K562 (cell line): ENCODE results near the gene PSMC2. TPM values are rescaled to one million over a fixed set of nuclear protein-coding genes. Genes with fewer than 3 reads are reported as not detected.

Experiments
- ATAC-seq: fragments of 200-7000 bp; cut with Tn5 transposase; 3 replicates; pipeline ENCODE4 v1.9.1; 2020; ENCODE audit warnings: moderate library complexity
- BruUV-seq: library from RNA; stranded (reverse); fragments of 400-500 nt; replicated peaks from 2 replicates; lab custom pipeline; 2021; lab: Mats Ljungman, UMichigan
- CTCF ChIA-PET: fragments of 300-600 bp; formaldehyde crosslinking; extraction: SDS; loops from one replicate; lab custom pipeline; 2021; ENCODE audit warnings: low intra/inter-chr PET ratio; lab: Yijun Ruan, JAX
- POLR2A ChIA-PET: fragments of 300-600, 350-650 bp; sonication (Branson Sonifier 250); formaldehyde crosslinking; extraction: SDS; loops from one replicate; lab custom pipeline; 2021; ENCODE audit warnings: antibody characterized with exemption, inconsistent platforms; lab: Yijun Ruan, JAX
- DNase-seq, 4 experiments: peaks; one replicate each; pipeline versions ENCODE4 v3.0.0 to v3.0.0-alpha.2; 2011 to 2018; ENCODE audit warnings: low spot score in 3 of 4, mixed read lengths in 3 of 4; ENCODE audit errors: extremely low read depth in 1 of 4
- FAIRE-seq: peaks from 2 replicates; lab custom pipeline; 2011; peaks lifted over from hg19 to GRCh38; lab: Jason Lieb, UNC
- H2AFZ ChIP-seq: 2 replicates; pipeline ENCODE4 v1.6.0; 2011; ENCODE audit warnings: low read depth, low read length, control low read depth, inconsistent platforms
- H3K27ac ChIP-seq: fragments of 200-600 bp; 3 replicates; pipeline ENCODE4 v1.8.0; 2011; ENCODE audit warnings: low read depth, mild to moderate bottlenecking, control low read depth, inconsistent platforms, low read length, moderate library complexity, mixed read lengths; ENCODE audit errors: extremely low read depth
- H3K27me3 ChIP-seq, 2 experiments: fragments of 300-600 bp in 1 of 2; 2 replicates in 1 of 2; 3 replicates in 1 of 2; pipeline versions ENCODE4 v1.6.0 to v1.8.0; 2011; ENCODE audit warnings: inconsistent platforms in 2 of 2, low read length in 2 of 2, mild to moderate bottlenecking in 1 of 2, mixed read lengths in 1 of 2, moderate library complexity in 1 of 2; ENCODE audit not compliant: control insufficient read depth in 2 of 2, insufficient read depth in 2 of 2
- H3K36me3 ChIP-seq: fragments of 300-600 bp; 3 replicates; pipeline ENCODE4 v1.8.0; 2011; ENCODE audit warnings: mild to moderate bottlenecking, low read length, inconsistent platforms; ENCODE audit not compliant: control insufficient read depth, insufficient read depth
- H3K4me1 ChIP-seq, 2 experiments: fragments of 200-600 bp in 1 of 2; replicated peaks in 1 of 2; 2 replicates in 1 of 2; 3 replicates in 1 of 2; pipeline versions ENCODE4 v1.5.1 to v1.8.0; 2011; ENCODE audit warnings: inconsistent platforms in 2 of 2, low read length in 2 of 2, mild to moderate bottlenecking in 1 of 2, mixed read lengths in 1 of 2, moderate library complexity in 1 of 2; ENCODE audit not compliant: control insufficient read depth in 2 of 2, insufficient read depth in 2 of 2
- H3K4me2 ChIP-seq: 2 replicates; pipeline ENCODE4 v1.6.1; 2011; ENCODE audit warnings: low read length, control low read depth, inconsistent platforms, mixed read lengths; ENCODE audit not compliant: insufficient read depth
- H3K4me3 ChIP-seq: fragments of 200-600 bp; sonication (generic), shearing (Covaris generic); 2 replicates; pipeline ENCODE4 v1.5.1; 2016; ENCODE audit warnings: control low read depth, inconsistent platforms
- H3K79me2 ChIP-seq: fragments of 200-600 bp; 3 replicates; pipeline ENCODE4 v1.8.0; 2011; ENCODE audit warnings: low read length, inconsistent platforms; ENCODE audit not compliant: control insufficient read depth, insufficient read depth
- H3K9ac ChIP-seq, 2 experiments: 2 replicates each; pipeline versions ENCODE4 v1.6.0 to v1.6.1; 2011; ENCODE audit warnings: low read depth in 2 of 2, low read length in 2 of 2, control low read depth in 1 of 2, inconsistent platforms in 1 of 2, mild to moderate bottlenecking in 1 of 2, mixed read lengths in 1 of 2; ENCODE audit not compliant: insufficient read depth in 1 of 2
- H3K9me1 ChIP-seq: one replicate; pipeline ENCODE4 v1.6.0; 2011; ENCODE audit warnings: inconsistent platforms, mild to moderate bottlenecking, low read length, moderate library complexity; ENCODE audit not compliant: control insufficient read depth, insufficient read depth
- H3K9me3 ChIP-seq: replicated peaks from 2 replicates; pipeline ENCODE4 v1.5.1; 2011; ENCODE audit warnings: low read depth, low read length, inconsistent platforms; ENCODE audit not compliant: control insufficient read depth, insufficient read depth
- H4K20me1 ChIP-seq: replicated peaks from 2 replicates; pipeline ENCODE4 v1.6.1; 2011; ENCODE audit warnings: low read length, inconsistent platforms, mixed read lengths; ENCODE audit not compliant: control insufficient read depth, insufficient read depth
- HSF4 ChIP-seq: fragments of 250-450 bp; sonication (Bioruptor Pico); IDR thresholded peaks from 2 replicates; pipeline ENCODE4 v2.1.2; 2022; ENCODE audit warnings: mild to moderate bottlenecking, moderate library complexity, borderline replicate concordance
- TFE3 ChIP-seq: fragments of 450-650 bp; formaldehyde crosslinking; IDR thresholded peaks from 2 replicates; pipeline ENCODE4 v1.4.0; 2020; ENCODE audit warnings: mild to moderate bottlenecking, mixed read lengths
- in situ Hi-C: fragments of 300-500 bp; cut with MboI; formaldehyde crosslinking; loops from 4 replicates; pipeline ENCODE4 v1.15.0; 2018; ENCODE audit warnings: inconsistent platforms, mixed read lengths
- intact Hi-C: fragments of 100-400 bp; cut with micrococcal nuclease; formaldehyde crosslinking; loops from 2 replicates; pipeline ENCODE4 v1.14.2; 2022
- polyA plus RNA-seq, 8 experiments: library from polyadenylated mRNA; depleted of rRNA in 4 of 8; stranded (reverse) in 5 of 8; unstranded in 3 of 8; fragments of >200 nt; fragmentation: Nextera tagmentation in 2 of 8; fragmentation: Illumina TruSeq in 1 of 8; extraction: Ambion mirVana in 2 of 8; extraction: Trizol in 1 of 8; gene quantifications; 2 replicates each; pipeline versions ENCODE4 v1.2.1 to v1.2.3, GENCODE V29; 2011 to 2014; ENCODE audit warnings: inconsistent platforms in 1 of 8, missing spikeins in 1 of 8
- total RNA-seq, 7 experiments: library from RNA; depleted of rRNA in 6 of 7; stranded (reverse); fragments of >200 nt in 6 of 7; fragmentation: Illumina TruSeq in 2 of 7; extraction: Trizol in 2 of 7; gene quantifications; 2 replicates each; pipeline versions ENCODE4 v1.2.1 to v1.2.3, GENCODE V29; 2011 to 2021; ENCODE audit warnings: low replicate concordance in 1 of 7

PSMC2 gene
- total and polyA plus RNA-seq, 9 of the 15 experiments (the other 6 are each of a cell fraction or from before 2014, with no cell fraction given): 316 to 1,105 (median 511) TPM

- CTCF ChIA-PET: no interaction called here
- BruUV-seq: no TSS peak
Observed at GRCh38 chr7:103317009-103317408, 30.4 kb upstream of the PSMC2 start.

More at GRCh38 chr7:103317009-103317408, 30.4 kb upstream of the PSMC2 start:
- no peak overlapping the region for H3K4me3 ChIP-seq
- no peaks in the 10 kb centered on the region; the same call in 1 of the 2 replicates for H4K20me1 ChIP-seq
- DNase-seq: no peak
- in situ Hi-C loops: no loop called here
- no peak overlapping the region for H3K4me2 ChIP-seq
- no peak for FAIRE-seq
- no peak overlapping the region for H2AFZ ChIP-seq
- H3K27me3 ChIP-seq: no peaks in the 10 kb centered on the region
- H3K9me1 ChIP-seq: no peaks in the 10 kb centered on the region
- no peak overlapping the region for H3K9ac ChIP-seq
- ATAC-seq: peak; percentile 32; the same call in 2 of the 3 replicates
- POLR2A ChIA-PET: interaction anchor here (0.6 to 2.6 kb wide), 11 partner anchors 10 to 63 kb away, joined by 3 to 12 read pairs (median 5); partner anchors contain the start of gene DNAJC2
- H3K27ac ChIP-seq: no peak overlapping the region
- H3K79me2 ChIP-seq: peaks cover 5% of the 10 kb centered on the region; the same call in 1 of the 3 replicates
- peaks cover 96% of the 10 kb centered on the region for H3K36me3 ChIP-seq
- peak; percentile 88 for TF ChIP-seq TFE3 (CRISPR knock-in tag)
- no peak for TF ChIP-seq HSF4 (CRISPR knock-in tag)
- TF ChIP-seq, all 486 proteins: peak for 1
- intact Hi-C loops: no loop called here
- Histone ChIP-seq H3K9me3 (no peaks in the 10 kb centered on the region), H3K4me1 (no peaks in the 10 kb centered on the region)
